Activated T-cell treated with anti-CD3 and anti-CD28 coated beads for 24 hours (primary cell): ENCODE data around the gene AGER.
A peak's percentile ranks its signal among the peaks of the same experiment; 100 is the strongest.
"Not testable (repeated sequence)": the region's sequence is repeated elsewhere in the genome, so short reads cannot be mapped to it uniquely, and the experiment has no call there.

Experiments
- DNase-seq: peaks from one replicate; pipeline ENCODE4 v3.0.0-alpha.2; 2020; ENCODE audit warnings: low read depth

Gene AGER

GRCh38 chr6:32198866-32199265, 14.8 kb upstream of the AGER start:
- no peak for DNase-seq

- DNase-seq = no peak
Measured at GRCh38 chr6:32198345-32198696, 14.3 kb upstream of the AGER start.

- DNase-seq = no peak
Measured at GRCh38 chr6:32196682-32197616, 12.9 kb upstream of the AGER start.

GRCh38 chr6:32195902-32196681, 12.0 kb upstream of the AGER start:
- DNase-seq = peak; percentile 53

GRCh38 chr6:32195652-32195901, 11.5 kb upstream of the AGER start:
- peak; percentile 100 for DNase-seq

- no peak for DNase-seq
Measured at GRCh38 chr6:32194825-32195651, 11.0 kb upstream of the AGER start.

GRCh38 chr6:32194388-32194787, 10.3 kb upstream of the AGER start:
- DNase-seq = no peak

GRCh38 chr6:32193096-32193495, 9.0 kb upstream of the AGER start:
- not testable (repeated sequence) for DNase-seq

GRCh38 chr6:32192608-32193039, 8.6 kb upstream of the AGER start, which contains the start of gene GPSM3:
GPSM3 (minus strand) TSS chr6:32192643; CDS start chr6:32192513, 130 bp downstream.
- peak; percentile 41 for DNase-seq

- no peak for DNase-seq
Measured at GRCh38 chr6:32191696-32192607, 7.9 kb upstream of the AGER start.

GRCh38 chr6:32190911-32191677, 7.0 kb upstream of the AGER start:
- DNase-seq = no peak

- DNase-seq = peak; percentile 79
Measured at GRCh38 chr6:32190054-32190851, 6.2 kb upstream of the AGER start, which contains the start of gene PBX2. PBX2 (minus strand) TSS chr6:32190202; CDS start chr6:32189915, 287 bp downstream.

GRCh38 chr6:32189742-32190053, 5.6 kb upstream of the AGER start:
- DNase-seq = no peak

GRCh38 chr6:32189069-32189741, 5.2 kb upstream of the AGER start:
- DNase-seq = no peak

- no peak for DNase-seq
Measured at GRCh38 chr6:32188381-32189068, 4.5 kb upstream of the AGER start.

GRCh38 chr6:32187725-32188380, 3.8 kb upstream of the AGER start:
- not testable (repeated sequence) for DNase-seq

GRCh38 chr6:32187009-32187709, 3.1 kb upstream of the AGER start:
- no peak for DNase-seq
